ENCODE measurements around the gene ZNF555. TPM values are rescaled to one million over a fixed set of nuclear protein-coding genes. Genes with fewer than 3 reads are reported as not detected.
A peak's percentile ranks its signal among the peaks of the same experiment; 100 is the strongest.

Gene ZNF555
- total and polyA plus RNA-seq, 2 of the 13 experiments (the other 11 are each of a cell fraction or from before 2014, with no cell fraction given), result 5.0 to 8.0 TPM

GRCh38 chr19:2840794-2841791 lies at the start of gene ZNF555 (continued):
- TF ChIP-seq THAP9 (CRISPR knock-in tag; IDR thresholded peaks at IDR 0.05; ENCODE audit: borderline replicate concordance) (peak; percentile 87), ATAD3A (CRISPR knock-in tag; IDR thresholded peaks at IDR 0.05) (no peak), ZNF33A (CRISPR knock-in tag; IDR thresholded peaks at IDR 0.05; ENCODE audit: borderline replicate concordance) (no peak), NFIB (CRISPR knock-in tag; IDR thresholded peaks at IDR 0.05; ENCODE audit: borderline replicate concordance) (no peak), KDM5B (CRISPR knock-in tag; IDR thresholded peaks at IDR 0.05; ENCODE audit: borderline replicate concordance) (peak; percentile 95), SETDB1 (CRISPR knock-in tag; IDR thresholded peaks at IDR 0.05; ENCODE audit: borderline replicate concordance) (no peak), ZSCAN29 (CRISPR knock-in tag; conservative IDR thresholded peaks at IDR 0.05) (peak; percentile 90), SKI (IDR thresholded peaks at IDR 0.05; ENCODE audit: partially characterized antibody) (peak; percentile 91), TEAD3 (CRISPR knock-in tag; optimal IDR thresholded peaks at IDR 0.05; ENCODE audit: borderline replicate concordance) (peak; percentile 32), ZNF354B (CRISPR knock-in tag; IDR thresholded peaks at IDR 0.05) (no peak), NFYC (CRISPR knock-in tag; IDR thresholded peaks at IDR 0.05) (peak; percentile 98), TEAD2 (CRISPR knock-in tag; IDR thresholded peaks at IDR 0.05) (no peak), ZNF441 (CRISPR knock-in tag; IDR thresholded peaks at IDR 0.05; ENCODE audit: borderline replicate concordance) (peak; percentile 84), RBM39 (IDR thresholded peaks at IDR 0.05; ENCODE audit: low read depth, low read length, poor library complexity, severe bottlenecking) (peak; percentile 65), AKNA (CRISPR knock-in tag; IDR thresholded peaks at IDR 0.05; ENCODE audit: borderline replicate concordance) (no peak; the same call in 1 of the 2 replicates), ZBTB14 (CRISPR knock-in tag; IDR thresholded peaks at IDR 0.05) (peak; percentile 59; the same call in 1 of the 2 replicates), ZNF761 (CRISPR knock-in tag; conservative IDR thresholded peaks at IDR 0.05) (peak; percentile 95), HNRNPH1 (optimal IDR thresholded peaks at IDR 0.05; ENCODE audit: low read depth, low read length) (no peak), ZNF296 (CRISPR knock-in tag; conservative IDR thresholded peaks at IDR 0.05) (no peak), GTF3A (CRISPR knock-in tag; conservative IDR thresholded peaks at IDR 0.05) (peak; percentile 86; the same call in 1 of the 2 replicates)
